Stomach (tissue), 9 donors: Measurements from ENCODE around the gene WNT5B. TPM values are rescaled to one million over a fixed set of nuclear protein-coding genes. Genes with fewer than 3 reads are reported as not detected.
A peak's percentile ranks its signal among the peaks of the same experiment; 100 is the strongest.

Experiments used
- DNase-seq, 2 donors: peaks; one replicate each; pipeline versions ENCODE4 v3.0.0 to v3.0.0-alpha.2; 2013 to 2019
- H3K27ac ChIP-seq, 5 donors: fragments of 200-600 bp in 4 of 5; sonication (generic) in 4 of 5; one replicate each; pipeline ENCODE4 v1.5.1; 2013 to 2019; ENCODE audit warnings: mild to moderate bottlenecking in 1 of 5, moderate library complexity in 1 of 5
- H3K27me3 ChIP-seq, 3 donors: fragments of 200-600 bp; sonication (generic); one replicate each; pipeline ENCODE4 v1.5.1; 2017 to 2019; ENCODE audit warnings: mixed run types in 1 of 3
- H3K36me3 ChIP-seq, 4 donors: fragments of 200-600 bp; sonication (generic); 1 replicate in 3 of 4; 2 replicates in 1 of 4; pipeline ENCODE4 v1.5.1; 2016 to 2019
- H3K4me1 ChIP-seq, 4 donors: fragments of 200-600 bp; sonication (generic); one replicate each; pipeline ENCODE4 v1.5.1; 2016 to 2019
- H3K4me3 ChIP-seq, 4 donors: fragments of 200-600 bp; sonication (generic) in 3 of 4; one replicate each; pipeline ENCODE4 v1.5.1; 2016 to 2019; ENCODE audit warnings: mild to moderate bottlenecking in 1 of 4
- H3K9me3 ChIP-seq, 4 donors: fragments of 200-600 bp; sonication (generic); one replicate each; pipeline ENCODE4 v1.5.1; 2016 to 2019
- CTCF ChIP-seq, 7 experiments: fragments of 450-650 bp in 4 of 7; fragments of 200-600 bp in 3 of 7; sonication (generic) in 3 of 7; IDR thresholded peaks; one replicate each; pipeline ENCODE4 v1.5.1; 2016 to 2019; ENCODE audit warnings: antibody characterized with exemption in 7 of 7, control low read depth in 2 of 7, mild to moderate bottlenecking in 1 of 7
- EP300 ChIP-seq: sonication (generic); formaldehyde crosslinking; IDR thresholded peaks from one replicate; pipeline ENCODE4 v1.6.1; 2017; ENCODE audit warnings: antibody characterized with exemption
- POLR2A ChIP-seq, 4 donors: fragments of 450-650 bp; IDR thresholded peaks; one replicate each; pipeline ENCODE4 v1.6.1; 2016; ENCODE audit warnings: antibody characterized with exemption in 4 of 4, control low read depth in 2 of 4, mild to moderate bottlenecking in 1 of 4, moderate library complexity in 1 of 4
- POLR2AphosphoS5 ChIP-seq, 3 donors: sonication (generic); formaldehyde crosslinking; IDR thresholded peaks; one replicate each; pipeline ENCODE4 v1.6.1; 2016; ENCODE audit warnings: antibody characterized with exemption in 3 of 3
- intact Hi-C: fragments of 100-400 bp; cut with DNase I; formaldehyde crosslinking; loops from one replicate; pipeline ENCODE4 v1.15.1; 2023; ENCODE audit warnings: low total_unique reads
- polyA plus RNA-seq, 3 donors: library from polyadenylated mRNA; stranded (reverse); fragments of 200-250 nt; gene quantifications; one replicate each; pipeline ENCODE4 v1.2.3, GENCODE V29; 2013
- small RNA-seq, 4 donors: library from RNA; depleted of rRNA; stranded (forward); fragments of <200 nt; gene quantifications; one replicate each; pipeline ENCODE3, GENCODE V24; 2016
- total RNA-seq, 5 donors: library from RNA; depleted of rRNA; stranded (reverse); fragments of >200 nt; gene quantifications; one replicate each; pipeline versions ENCODE4 v1.1.0 to v1.2.3, GENCODE V29; 2014 to 2016
- donor health status: healthy with polysubstance abuse.
- donor health status: Bipolar disorder and iron deficiency.
- donor health status: healthy.

Gene WNT5B
- total and polyA plus RNA-seq, 8 donors = 0.45 to 22.3 (median 7.4) TPM

GRCh38 chr12:1696800-1697199 lies 67.8 kb downstream of the WNT5B start:
- Histone ChIP-seq H3K36me3 (peaks cover 0 to 4% (median 0%) of the 10 kb centered on the region in 4 donors), H3K27me3 (no peaks in the 10 kb centered on the region), H3K9me3 (no peaks in the 10 kb centered on the region), H3K4me1 (peaks cover 34 to 89% (median 58%) of the 10 kb centered on the region in 4 donors), H3K27ac (peak overlapping the region in 1 of 5 donors; percentile 8), H3K4me3 (no peak overlapping the region)
- no peak for TF ChIP-seq EP300
- TF ChIP-seq POLR2AphosphoS5 (IDR thresholded peaks at IDR 0.05) = no peak
- TF ChIP-seq CTCF (IDR thresholded peaks at IDR 0.05) = no peak
- no peak for TF ChIP-seq POLR2A (IDR thresholded peaks at IDR 0.05)
- DNase-seq = no peak
- intact Hi-C loops = no loop called here

Small RNA genes lying within 50 kb of the gene (small RNA-seq; reads per million reads assigned to genes)
- gene MIR3649 = 0 reads per million in 4 donors

Other genes with a start within 250 kb of the WNT5B start
- 10 to 100 TPM in 3 of 5 donors, 1 to 10 TPM in 1, not detected in 1; 5.4 to 36.2 (median 22.9) TPM for gene FBXL14, start 34.6 kb upstream of the WNT5B start, total RNA-seq
- 1 to 10 TPM; 2.6 to 7.9 (median 7.2) TPM for gene FBXL14, start 34.6 kb upstream of the WNT5B start, polyA plus RNA-seq
- gene ADIPOR2, start 61.8 kb downstream of the WNT5B start, total RNA-seq = 100 to 1,000 TPM in 1 of 5 donors, 10 to 100 TPM in 3, 1 to 10 TPM in 1; 2.9 to 185 (median 29.5) TPM
- 10 to 100 TPM; 22.4 to 41.4 (median 24.4) TPM for gene ADIPOR2, start 61.8 kb downstream of the WNT5B start, polyA plus RNA-seq
- not detected for gene LRTM2, start 191.3 kb downstream of the WNT5B start, total RNA-seq
- gene LRTM2, start 191.3 kb downstream of the WNT5B start, polyA plus RNA-seq = under 1 TPM in 1 of 3 donors, not detected in 2; 0.03 TPM